CD4-positive, alpha-beta T cell treated with Interleukin-12 subunit alpha and Interleukin-12 subunit beta, for 1 hour (primary cell): ENCODE measurements around the gene TMEM59L.
"Not testable (repeated sequence)": the region's sequence is repeated elsewhere in the genome, so short reads cannot be mapped to it uniquely, and the experiment has no call there.

ENCODE experiments used
- DNase-seq: peaks from one replicate; pipeline ENCODE4 v3.0.0-alpha.2; 2020

Gene TMEM59L

DNA sequence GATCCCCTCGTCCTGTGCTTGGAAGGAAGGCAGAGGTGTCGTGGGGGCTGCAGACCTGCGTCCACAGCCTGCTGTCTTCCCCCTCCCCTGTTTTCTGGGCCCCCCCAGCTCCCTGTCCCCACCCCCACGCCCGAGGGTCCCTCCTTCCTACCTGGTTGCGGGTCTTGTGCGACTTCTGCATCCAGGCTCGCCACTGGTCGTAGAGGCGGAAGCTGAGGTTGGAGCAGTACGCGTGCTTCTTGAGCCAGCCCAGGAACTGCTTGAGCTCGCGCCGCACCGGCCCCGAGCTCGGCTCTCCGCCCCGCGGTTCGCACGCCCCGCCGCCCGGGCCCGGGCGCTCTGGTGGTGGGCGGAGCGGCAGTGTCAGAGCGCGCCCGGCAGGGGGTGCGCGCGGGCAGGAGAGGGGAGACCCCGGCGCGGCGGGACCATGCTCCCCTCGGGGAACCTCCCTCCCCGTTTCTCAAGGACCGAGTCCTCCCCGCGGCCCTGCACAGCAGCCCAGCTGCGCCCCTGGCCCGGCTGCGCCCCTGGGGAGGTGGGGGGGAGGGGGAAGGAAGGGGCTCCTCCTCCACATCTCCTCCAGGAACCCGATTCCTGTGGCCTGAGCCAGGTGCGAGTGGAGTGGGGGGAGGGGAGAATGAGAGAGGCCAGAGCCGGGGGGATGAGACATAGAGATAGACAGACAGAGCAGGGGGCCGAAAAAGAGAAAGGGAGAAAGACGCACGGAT lies 18.4 kb upstream of the TMEM59L start:
- peak; percentile 82 for DNase-seq

DNA sequence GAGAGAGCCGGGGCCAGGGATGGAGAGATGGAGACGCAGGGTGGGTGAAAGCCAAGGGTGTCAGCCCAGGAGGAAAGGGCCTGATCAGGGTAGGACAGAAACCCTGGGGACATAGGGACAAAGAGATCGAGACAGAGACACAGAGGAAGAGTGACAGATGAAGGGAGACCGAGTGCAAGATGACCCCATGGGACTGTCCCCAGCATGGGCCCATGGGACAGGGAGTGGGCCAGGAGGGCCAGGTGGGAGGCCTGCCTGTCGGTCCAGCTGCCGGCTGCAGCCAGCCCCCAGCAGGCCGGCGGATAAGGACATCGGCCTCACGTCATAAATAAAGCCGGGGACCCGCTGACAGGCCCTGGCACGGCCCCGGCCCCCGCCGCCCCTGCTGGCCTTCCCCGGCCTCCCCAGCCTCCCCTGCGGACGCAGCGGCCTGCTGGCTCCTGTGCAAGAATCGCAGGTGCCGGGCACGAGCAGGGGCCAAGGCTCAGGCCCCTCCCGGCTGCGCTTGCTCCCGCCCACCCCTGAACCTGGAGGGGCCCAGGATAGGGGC lies 17.8 kb upstream of the TMEM59L start:
- no peak for DNase-seq

DNA sequence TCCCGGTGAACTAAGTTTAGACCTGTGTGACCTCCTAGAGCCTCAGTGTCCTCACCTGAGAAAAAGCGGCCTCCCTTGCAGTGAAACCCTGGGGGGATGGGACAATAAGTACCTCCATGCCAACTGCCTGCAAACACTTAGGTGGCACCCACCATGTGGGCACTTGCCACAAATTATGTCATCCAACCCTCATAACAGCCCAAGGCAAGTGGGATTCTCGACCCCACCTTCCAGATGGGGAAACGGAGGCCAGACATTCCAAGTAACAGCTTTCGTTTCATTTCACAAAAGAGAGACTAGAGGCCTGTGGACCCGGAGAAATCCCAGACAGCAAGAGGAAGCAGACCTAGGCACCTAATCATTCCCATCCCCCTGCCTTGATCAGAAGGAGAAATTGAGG lies 17.2 kb upstream of the TMEM59L start:
- no peak for DNase-seq

DNA sequence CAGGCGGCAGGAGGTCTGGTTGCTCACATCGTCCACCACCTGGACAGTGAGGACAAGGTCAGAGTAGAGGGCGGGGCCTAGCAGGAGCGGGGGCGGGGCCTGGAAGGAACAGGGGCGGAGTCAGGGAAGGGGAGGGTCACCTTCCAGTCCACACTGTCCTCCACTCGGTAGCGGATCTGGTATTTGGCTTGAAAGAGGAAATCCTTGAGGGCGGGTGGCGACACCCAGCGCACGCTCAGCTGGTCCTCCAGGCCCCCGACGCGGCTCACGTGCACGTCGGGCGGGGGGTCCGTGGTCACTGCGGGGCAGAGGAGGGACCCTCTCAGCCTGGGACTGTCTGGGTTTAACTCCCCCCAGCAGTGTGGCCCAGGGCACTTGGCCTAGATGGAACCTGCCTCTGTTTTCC lies 15.9 kb upstream of the TMEM59L start:
- DNase-seq: peak; percentile 30

DNA sequence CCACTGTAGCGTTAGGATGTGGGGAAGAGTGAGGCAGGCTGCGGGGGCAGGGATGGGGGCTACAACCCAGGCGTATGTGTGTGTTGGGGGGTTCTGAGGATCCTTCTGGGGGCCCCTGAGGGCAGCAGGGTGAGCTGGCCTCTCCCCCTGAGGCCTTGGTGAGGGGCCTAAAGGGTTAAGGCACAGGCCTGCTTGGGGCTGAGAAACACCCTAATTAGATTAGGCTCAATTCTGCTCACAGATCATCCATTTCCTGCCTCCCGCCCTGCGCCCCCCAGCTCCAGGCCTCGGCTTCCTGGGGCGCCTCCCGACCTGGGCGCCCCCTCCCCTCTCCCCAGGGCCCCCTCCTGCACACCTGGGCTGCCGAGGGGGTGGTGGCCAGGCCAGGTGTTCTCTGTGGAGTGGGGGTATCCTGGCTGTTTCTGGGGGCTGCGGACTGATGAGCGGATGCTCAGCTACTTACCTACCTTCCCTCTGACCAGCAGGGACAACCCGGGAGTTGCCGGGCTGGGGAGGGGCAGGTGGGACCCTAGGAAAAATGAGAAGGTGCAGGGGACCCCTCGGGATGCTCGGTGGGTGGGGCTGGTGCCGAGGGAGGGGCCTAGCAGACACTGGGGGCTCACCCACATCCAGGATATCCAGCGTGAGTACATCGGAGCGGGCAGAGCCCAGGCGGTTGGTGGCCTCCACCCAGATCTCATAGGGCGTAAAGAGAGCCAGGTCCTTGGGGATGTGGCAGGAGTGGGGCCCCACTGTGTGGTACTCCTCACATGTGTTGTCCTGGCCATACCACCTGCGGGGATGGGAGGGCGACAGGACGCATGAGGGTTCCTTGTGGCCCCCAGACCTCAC lies 14.6 kb upstream of the TMEM59L start:
- no peak for DNase-seq

DNA sequence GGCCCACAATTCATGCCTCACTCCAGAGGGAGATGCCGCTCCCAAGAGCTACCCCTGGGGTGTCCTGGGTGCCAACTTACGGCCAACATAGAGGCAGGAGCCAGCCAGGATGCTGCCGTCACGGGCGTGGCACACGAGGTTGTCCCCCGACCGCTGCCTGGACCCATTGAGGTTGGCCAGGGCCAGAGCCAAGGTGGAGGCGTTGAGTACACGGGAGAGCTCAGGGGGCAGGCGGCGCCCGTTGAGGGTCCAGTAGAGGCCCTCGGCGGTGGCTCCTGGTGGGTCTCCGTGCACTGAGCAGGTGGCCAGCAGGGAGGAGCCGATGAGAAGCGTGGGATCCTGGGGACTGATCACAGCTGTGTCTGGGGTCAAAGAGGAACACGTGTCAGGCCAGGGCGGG lies 13.2 kb upstream of the TMEM59L start:
- no peak for DNase-seq

DNA sequence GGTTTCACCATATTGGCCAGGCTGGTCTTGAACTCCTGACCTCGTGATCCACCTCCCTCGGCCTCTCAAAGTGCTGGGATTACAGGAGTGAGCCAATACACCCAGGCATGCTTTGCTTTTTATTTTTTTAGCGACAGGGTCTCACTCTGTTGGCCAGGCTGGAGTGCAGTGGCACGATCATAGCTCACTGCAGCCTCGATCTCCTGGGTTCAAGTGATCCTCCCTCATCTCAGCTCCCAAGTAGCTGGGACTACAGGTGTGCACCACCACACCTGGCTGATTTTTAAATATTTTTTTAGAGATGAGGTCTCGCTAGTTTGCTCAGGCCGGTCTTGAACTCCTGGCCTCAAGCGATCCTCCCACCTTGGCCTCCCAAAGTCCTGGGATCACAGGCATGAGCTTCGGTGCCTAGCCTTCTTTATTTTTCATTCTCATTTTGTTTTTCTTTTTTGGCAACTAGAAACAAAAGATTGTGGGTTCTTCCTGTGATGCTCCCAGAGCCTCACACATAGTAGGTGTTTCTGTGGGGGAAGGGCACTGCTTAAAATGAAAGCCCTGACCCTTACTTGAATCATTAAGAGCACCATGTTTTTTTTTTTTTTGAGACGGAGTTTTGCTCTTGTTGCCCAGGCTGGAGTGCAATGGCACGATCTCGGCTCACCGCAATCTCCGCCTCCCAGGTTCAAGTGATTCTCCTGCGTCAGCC lies 11.8 kb upstream of the TMEM59L start:
- DNase-seq: not testable (repeated sequence)

DNA sequence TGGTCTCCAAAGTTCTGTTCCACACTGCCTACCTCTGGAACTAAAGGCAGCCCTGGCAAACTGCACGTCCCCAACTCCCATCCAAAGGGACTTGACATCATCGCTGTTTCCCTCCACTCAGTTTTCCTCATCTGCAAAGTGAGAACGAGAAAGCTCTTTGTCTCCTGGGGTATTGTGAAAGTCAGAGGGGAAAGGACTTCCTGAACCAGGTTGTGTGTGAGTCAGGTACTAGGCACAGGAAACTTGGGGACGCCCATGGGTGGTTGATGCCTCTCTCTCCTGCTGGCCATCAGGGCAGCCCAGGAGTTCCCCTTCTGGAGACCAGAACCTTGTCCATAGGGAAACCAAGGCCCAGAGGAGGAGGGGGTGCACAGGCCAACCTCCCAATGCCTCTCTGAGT lies 10.8 kb upstream of the TMEM59L start:
- DNase-seq: no peak

DNA sequence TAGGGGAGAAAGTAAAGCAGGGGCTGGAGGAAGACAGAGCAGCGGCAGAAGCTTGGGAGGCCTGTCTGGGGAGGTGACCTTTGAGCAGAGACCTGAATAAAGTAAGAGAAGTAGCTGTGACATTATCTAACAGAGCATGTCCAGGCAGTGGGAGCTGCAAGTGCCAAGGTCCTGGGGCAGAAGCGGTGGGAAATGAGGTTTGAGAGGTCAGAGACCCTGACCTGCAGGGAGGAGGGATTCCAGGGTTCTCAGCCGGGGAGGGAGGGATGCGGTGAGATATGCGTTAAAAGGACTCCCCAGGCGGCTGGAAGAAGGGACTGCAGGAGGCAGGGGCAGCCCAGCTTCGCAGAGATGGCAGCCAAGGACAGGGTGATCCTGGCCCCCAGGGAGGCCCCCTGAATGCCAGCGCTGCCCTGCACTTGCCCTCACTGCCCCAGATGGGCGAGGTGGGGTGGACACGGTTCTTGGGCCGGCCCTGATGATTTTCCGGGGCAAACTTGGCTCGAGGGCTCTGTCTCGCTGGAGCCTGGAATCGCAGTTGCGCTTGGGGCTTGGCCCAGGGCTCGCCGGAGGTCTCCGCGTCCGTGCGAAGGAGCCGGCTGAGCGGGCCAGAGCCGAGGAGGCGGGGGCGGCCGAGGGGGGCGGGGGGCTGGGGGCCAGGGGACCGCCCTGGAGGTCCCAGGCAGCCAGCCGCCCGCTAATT lies 9.3 kb upstream of the TMEM59L start:
- DNase-seq: no peak

DNA sequence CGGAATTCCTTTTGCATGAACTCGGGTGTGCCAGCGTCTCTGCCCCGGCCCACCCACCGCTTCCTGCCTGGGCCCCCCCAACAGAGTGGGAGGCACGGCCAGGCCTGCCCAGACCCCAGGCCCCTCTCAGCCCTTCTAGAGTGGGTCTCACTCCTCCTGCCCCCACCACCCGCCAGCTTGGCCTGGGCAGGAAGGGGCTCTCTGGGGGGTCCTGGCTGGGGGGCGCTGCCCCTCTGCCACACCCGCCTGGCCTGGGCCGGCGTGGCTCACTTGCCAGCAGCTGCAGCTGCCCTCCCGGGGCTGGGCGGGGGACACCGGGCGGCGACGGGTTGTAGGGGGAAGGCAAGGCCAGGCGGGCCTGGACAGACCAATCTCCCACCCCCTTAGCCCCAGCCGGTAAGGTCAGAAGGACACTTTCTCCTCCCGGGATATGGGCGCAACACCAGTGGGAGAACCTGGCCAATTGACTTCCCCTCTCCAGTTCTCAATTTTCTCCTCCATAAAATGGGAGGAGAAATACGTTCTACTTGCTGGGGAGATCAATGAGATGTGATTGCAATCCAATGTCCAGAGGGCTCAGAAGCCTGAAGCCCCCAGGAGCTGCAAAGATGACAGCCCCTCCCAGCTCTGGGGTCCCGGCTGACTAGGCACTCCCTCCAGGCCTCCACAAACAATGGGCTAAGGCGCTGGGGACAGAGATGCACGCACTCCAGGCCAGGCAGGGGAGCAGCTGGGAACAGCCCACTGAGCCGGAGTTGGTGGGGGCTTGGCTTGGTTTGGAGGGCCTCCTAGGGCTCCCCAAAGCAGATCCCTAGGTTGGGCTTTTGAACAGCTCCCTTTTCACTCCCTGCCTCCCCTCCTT lies 8.5 kb upstream of the TMEM59L start:
- no peak for DNase-seq

DNA sequence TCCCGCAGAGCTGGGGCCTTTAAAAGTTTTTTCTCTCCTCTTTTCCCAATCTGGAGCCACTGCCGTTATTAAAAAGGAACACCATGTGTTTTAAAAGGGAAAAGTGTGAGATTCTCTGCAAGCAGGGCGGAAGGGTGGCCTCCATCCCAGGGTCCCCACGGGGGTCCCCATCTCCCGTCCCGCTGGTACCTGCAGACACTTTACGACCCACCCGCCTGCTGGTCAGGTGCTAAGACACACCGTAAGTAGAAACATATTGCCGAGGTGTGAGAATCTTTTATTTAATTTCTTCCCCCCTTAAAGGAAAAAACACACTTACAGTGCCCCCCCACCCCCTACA lies 7.9 kb upstream of the TMEM59L start:
- DNase-seq: no peak

DNA sequence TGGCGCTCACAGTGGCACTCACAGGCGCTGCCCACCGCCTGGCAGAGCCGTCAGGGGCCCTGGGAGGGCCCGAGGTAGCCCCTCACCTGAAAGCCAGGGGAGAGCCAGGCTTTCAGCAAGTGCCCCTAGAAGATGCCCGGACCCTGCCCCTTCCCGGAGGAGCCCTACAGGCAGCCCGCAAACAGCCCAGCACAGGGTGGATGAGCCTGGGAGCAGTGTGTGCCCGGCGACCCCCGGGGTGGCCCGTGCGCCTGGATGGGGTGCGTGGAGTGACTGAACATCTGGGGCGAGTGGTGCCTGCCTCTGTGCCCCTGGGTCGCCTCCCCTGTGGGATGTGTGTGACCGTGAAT lies 7.5 kb upstream of the TMEM59L start:
- no peak for DNase-seq

DNA sequence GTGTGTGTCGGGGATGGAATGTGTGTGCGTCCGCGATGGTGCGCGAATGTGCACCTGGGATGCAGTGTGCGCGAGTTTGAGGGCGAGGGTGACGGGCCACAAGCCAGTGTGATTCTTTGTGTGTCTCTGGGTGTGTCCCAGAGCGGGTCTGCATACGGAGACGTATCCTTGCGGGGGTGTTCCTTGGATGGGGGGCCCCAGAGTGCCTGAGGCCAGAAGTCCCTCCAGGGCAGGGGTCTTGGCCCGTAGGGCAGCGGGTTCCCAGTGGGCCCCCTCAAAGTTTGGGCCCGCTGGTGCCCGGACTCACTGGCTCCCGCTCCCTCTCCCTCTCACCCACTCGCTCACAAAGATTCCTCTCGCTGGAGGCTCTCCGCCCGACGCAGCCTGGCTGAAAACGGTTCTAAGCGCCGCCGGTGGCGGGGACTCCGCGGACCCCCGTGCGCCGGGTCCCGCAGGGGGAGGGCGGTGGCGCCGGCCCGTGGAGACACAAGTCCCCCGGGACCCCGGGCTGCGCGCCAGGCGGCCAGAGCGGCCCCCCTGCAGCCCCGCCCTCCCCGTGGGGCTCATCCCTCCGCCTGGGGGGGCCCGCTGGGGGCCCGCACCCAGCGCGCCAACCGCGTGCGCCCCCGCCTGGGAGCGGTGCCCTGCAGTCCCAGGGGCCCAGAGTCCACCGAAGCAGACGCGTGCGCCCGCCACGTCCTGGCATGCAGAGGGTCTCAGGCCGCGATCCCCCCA lies 7.0 kb upstream of the TMEM59L start:
- no peak for DNase-seq

DNA sequence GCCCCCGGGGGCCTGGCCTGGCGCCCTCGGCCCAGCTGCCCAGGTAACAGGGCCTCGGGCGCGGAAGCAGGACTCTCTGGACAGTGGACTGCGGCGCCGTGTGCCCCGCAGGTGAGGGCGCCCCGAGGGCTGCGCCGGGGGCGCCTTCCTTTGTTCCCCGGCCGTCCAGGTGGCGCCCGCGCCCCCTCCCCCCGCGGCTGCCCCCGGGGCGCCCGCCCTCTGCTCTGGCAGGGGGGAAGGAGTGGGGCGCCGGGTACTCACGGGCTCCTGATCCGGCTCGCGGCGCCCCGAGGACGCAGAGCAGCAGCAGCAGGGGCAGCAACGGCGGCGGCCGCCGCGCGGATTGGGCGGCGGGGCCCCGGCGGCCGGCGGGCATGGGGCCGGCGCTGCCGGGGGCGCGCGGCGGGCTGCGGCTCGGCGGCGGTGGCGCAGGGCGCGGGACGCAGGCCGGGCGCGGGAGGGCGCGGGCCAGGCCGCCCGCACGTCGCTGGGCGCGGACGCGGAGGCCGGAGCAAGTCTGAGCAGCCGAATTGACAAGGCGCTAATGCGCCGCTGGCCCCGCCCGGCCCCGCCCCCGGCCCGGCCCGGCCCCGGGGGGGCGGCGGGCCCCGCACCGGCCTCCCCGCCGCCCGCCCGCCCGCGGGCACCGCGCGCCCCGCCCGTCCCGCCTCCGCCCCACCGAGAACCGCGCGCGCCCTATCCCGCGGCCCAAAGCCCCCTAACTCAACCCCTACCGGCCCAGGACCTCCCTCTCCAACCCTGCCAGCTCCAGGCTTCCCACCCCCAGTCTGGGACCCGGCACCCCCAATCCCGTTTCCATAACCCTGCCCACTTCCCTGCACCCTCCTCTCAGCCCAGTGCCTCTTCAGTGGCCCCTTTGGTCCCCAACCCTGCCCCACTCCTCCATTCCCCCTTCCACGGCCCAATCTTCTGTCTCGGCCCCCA lies 6.1 kb upstream of the TMEM59L start, which contains the start of gene CRLF1:
Gene CRLF1 (minus strand): TSS at position 519 of the 945 bp plus-strand sequence. CDS start 143 bp downstream, at position 376.
- no peak for DNase-seq

DNA sequence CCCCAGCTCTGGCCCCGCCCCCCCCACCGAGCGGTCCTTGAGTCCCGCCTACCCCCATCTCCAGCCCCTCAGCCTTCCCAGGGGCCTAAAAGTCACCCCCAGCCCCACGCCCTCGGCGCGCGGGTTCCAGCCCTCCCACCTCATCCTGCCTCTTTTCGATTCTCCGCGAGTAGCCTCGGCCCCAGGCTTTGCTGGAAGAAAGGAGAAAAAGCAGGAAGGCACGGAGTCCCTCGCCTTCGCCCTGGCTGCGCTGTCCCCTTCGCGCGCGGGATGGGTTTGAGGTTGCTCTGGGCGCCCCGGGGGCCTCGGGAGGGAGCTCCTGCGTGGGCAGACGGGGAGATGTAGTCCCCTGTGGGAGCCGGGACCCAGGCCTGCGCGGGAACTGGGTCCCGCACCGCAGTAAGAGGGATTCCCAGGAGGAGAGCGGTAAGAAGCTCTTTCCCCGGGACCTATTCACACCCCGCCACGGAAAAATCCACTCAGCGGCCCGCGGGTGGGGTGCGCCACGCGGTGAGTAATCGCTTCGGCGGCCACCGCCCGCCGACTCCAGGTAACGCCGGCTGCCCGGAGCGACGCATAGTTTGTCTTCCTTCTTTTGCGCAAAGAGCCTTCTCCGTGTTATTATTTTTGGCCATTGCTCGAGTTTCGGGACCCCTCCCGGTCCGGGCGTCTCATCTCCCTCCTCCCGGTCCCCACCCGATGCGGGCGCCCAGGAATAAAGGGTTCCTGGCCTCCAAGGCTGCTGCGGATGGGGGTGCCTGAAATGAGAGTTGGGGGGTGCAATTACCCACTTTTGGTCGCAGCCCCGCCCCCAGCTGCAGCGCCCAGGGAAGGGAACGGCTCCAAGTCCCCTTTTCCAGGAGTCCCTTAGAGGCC lies 5.2 kb upstream of the TMEM59L start:
- DNase-seq: no peak

DNA sequence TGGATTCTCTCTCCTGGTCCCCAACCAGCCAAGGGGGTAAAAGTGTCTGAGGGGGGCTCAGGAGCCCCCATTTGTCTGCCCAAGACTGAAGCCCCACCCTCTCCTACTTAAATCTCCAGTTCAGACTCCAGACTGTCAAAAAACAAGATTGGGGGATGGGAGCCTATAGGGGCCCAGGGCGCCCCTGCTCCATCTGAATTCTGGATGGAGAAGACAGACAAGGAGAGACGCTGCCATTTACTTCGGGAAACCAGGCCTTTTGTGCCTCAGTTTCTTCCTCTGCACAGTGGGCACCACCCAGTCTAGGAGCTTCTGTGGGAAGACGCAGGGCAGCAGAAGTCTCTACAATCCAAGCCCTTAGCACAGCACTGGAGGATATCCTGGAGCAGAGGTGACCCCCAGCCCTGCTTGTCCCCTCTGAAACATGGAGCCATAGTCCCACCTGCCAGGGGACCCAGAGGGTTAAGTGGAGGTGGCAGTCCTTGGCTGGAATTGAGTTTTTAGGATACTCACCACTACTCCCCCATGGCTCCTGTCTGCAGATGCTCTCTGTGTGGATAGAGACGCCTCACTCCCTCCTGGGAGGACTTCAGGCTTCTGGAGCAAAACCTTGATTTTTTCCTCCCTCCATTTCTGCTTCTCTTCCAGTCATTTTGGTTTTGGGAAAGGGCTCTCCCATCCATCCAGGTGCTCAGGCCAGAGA lies 4.4 kb upstream of the TMEM59L start:
- DNase-seq: no peak

DNA sequence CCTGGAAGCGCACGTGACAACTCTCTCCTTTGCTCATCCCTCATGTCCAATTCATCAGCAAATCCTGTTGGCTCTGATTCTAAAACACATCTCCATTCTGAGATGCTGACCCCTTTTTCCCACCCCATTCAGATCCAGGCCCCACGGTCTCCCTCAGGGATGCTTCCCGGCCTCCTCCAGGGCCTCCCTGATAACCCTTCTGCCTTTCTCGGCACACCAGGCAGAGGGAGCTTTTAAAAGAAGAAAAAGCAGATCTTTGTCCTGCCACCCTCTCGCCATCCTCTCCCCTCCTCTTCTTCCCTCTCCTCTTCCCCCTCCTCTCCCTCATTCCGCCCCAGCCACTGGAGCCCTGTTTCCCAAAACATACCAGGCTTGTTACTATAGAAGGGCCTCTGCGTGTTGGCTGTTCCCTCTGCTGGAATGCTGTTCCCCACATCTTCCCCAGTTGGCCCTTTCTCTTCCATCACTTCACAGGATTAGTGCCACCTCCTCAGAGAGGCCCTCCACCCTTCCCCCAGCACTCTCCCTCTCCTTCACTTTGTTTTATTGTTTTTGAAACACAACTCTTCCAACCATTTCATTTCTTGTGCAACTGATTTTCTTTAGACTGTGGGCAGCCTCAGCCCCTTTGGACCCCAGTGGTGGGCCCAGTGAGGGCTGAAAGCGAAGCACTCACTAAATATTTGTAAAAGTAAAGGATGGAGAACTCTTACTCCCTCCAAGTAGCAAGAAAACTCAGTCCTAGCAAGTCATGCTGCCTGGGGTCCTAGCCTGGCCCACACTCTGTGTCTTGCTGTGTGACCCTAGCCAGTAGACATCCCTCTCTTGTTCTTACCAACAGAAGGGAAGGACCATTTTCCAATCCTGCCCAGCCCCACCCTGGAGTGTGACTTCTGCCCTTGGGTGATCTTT lies 3.6 kb upstream of the TMEM59L start:
- no peak for DNase-seq
